AG04449 (cell line): Measurements from ENCODE around the gene IGSF9B.

Experiments
- CTCF ChIA-PET: fragments of 350-600 bp; formaldehyde crosslinking; extraction: SDS; loops from one replicate; lab custom pipeline; 2021; ENCODE audit warnings: antibody characterized with exemption; lab: Yijun Ruan, JAX
- POLR2A ChIA-PET: fragments of 400-600, 350-600 bp; formaldehyde crosslinking; extraction: SDS; loops from one replicate; lab custom pipeline; 2020; ENCODE audit warnings: antibody characterized with exemption, inconsistent platforms; lab: Yijun Ruan, JAX
- DNase-seq: peaks from one replicate; pipeline ENCODE4 v3.0.0-alpha.2; 2010; ENCODE audit warnings: low read depth, low spot score
- H3K4me3 ChIP-seq: 2 replicates; pipeline ENCODE4 v1.5.1; 2011; ENCODE audit warnings: low read depth, mild to moderate bottlenecking, control low read depth, low read length
- TF ChIP-seq, protein P1 (sequence below): IDR thresholded peaks from one replicate; pipeline ENCODE4 v1.5.1; 2011; ENCODE audit warnings: mild to moderate bottlenecking, moderate library complexity, low read length, control low read depth, inconsistent platforms; ENCODE audit not compliant: insufficient read depth; ENCODE audit errors: missing control alignments

IGSF9B gene

DNA sequence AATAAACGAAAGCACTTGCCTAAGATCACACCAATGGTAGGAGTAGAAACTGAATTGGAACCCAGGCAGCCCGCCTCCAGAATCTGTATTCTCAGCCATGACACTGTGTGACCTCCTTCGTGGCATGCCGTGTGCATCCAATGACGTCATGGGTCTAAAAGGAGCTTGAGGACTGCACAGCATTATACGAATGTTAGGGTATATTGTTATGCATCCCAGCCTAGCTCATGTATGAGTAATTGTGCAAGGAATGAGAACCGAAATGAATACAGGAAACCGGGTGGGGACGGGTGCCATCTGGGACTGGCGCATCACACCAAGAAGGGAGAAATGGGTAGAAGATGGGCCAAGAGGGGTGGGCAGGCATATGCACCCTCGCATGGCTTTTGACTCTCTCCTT is 12.3 kb upstream of the IGSF9B start:
- TF ChIP-seq, protein P1, sequence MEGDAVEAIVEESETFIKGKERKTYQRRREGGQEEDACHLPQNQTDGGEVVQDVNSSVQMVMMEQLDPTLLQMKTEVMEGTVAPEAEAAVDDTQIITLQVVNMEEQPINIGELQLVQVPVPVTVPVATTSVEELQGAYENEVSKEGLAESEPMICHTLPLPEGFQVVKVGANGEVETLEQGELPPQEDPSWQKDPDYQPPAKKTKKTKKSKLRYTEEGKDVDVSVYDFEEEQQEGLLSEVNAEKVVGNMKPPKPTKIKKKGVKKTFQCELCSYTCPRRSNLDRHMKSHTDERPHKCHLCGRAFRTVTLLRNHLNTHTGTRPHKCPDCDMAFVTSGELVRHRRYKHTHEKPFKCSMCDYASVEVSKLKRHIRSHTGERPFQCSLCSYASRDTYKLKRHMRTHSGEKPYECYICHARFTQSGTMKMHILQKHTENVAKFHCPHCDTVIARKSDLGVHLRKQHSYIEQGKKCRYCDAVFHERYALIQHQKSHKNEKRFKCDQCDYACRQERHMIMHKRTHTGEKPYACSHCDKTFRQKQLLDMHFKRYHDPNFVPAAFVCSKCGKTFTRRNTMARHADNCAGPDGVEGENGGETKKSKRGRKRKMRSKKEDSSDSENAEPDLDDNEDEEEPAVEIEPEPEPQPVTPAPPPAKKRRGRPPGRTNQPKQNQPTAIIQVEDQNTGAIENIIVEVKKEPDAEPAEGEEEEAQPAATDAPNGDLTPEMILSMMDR = no peak
- no peak overlapping the region for H3K4me3 ChIP-seq
- CTCF ChIA-PET = no interaction called here
- no peak for DNase-seq
- POLR2A ChIA-PET = no interaction called here

DNA sequence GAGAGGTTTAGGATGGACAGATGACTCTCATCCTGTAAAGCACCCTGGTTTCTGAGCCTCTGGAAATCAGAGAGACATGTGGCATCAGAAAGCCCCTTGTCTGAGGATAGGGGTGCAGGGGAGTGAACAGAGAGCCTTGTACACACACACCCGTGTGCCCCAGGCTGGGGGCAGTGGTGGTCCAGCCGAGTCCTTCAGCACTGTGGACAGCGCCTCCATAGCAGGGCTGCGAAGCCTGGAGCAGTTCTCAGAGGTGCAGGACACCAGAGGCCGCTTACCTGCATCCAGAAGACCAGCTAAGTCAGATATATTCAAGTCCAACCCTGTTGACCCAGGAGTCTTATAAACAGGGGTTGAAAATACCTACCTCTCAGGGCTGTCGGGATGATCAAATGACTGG is 11.5 kb upstream of the IGSF9B start:
- no peak overlapping the region for H3K4me3 ChIP-seq
- TF ChIP-seq, protein P1 = no peak
- ChIA-PET POLR2A (no interaction called here), CTCF (no interaction called here)
- DNase-seq = no peak

DNA sequence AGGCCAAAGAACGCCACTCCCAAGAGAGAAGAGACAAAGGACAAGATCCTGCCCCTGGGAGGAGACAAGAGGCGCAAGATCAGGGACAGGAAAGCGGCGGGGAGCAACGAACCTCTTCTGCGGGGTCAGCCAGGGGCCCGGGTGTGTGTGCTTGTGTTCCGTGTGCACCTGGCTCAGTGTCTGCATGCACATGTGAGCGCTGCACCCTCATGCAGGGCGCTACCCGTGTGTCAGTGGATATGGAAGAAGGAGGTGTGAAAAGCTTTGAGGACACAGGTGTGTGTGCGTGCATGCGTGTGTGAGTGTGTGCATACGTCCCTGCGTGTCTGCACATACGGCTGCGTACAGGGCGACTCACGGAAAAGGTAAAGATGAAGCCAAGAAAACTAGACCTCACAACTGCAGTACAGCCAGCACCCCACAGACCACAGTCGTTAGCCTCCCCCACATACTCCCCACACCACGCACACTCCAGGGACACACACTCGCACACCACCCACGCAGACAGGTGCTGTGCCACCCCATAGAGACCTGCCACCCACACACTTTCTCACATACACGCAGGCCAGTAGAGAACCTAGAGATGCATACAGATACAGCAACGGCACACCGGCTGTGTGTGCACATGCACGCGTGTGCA is 11.0 kb upstream of the IGSF9B start:
- no peak for DNase-seq
- no peak overlapping the region for H3K4me3 ChIP-seq
- POLR2A ChIA-PET = no interaction called here
- CTCF ChIA-PET = no interaction called here
- TF ChIP-seq, protein P1 = no peak

DNA sequence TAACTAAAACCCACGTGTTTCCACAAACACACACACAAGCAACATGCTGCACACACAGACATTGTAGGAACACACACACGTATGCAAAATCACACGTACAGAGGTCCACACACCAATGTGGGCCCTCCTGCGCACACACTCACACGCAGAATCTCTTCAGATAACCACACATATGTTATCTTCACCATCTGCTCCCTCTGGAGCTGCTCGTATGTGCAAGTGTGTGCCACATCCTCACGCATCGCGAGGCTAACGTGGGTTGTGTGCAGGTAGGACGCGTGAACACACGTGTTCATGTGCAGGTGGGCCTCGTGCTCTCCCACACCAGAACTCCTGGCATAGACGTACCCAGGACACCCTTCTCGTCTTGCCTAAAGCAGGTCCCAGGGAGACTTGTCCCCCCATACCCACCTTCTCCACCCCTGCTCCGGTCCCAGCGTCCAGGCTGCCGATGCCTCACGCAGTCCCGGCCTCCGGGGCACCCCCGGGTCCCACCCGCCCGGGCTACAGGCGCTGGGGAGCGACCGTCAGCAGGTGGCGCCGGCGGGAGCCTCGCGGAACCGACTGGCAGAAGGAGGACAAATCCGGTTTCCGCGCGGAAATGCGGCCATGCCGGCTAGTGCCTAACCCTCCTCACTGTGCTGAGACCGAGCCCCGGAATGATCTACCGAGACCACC is 10.3 kb upstream of the IGSF9B start:
- CTCF ChIA-PET = no interaction called here
- H3K4me3 ChIP-seq = no peak overlapping the region
- no peak for DNase-seq
- POLR2A ChIA-PET = no interaction called here
- TF ChIP-seq, protein P1 = peak; percentile 35

DNA sequence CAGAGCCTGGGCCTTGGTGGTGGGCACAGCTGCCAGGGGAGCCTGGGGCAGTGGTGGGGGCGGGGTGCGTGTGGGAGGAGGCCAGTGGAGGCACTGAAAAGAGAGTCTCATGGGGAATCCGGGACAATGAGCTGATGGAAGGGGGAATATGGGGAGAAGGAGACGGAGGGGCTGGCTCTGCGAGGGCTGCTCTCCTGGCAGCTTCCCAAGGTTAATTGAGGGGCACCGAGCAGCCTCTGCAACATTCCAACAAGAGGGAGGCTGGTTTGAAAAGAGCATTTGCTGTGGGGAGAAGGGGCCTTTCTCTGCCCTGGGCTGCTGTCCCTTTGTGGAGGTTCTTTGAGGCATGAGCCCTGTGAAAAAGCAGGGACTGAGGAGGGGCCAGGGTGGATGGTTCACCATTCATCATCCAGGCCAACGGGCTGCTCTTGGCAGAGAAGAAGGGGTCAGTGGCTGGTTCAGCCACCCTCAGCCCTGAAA is 9.4 kb upstream of the IGSF9B start:
- no peak overlapping the region for H3K4me3 ChIP-seq
- ChIA-PET POLR2A (no interaction called here), CTCF (no interaction called here)
- TF ChIP-seq, protein P1 = no peak
- DNase-seq = no peak

DNA sequence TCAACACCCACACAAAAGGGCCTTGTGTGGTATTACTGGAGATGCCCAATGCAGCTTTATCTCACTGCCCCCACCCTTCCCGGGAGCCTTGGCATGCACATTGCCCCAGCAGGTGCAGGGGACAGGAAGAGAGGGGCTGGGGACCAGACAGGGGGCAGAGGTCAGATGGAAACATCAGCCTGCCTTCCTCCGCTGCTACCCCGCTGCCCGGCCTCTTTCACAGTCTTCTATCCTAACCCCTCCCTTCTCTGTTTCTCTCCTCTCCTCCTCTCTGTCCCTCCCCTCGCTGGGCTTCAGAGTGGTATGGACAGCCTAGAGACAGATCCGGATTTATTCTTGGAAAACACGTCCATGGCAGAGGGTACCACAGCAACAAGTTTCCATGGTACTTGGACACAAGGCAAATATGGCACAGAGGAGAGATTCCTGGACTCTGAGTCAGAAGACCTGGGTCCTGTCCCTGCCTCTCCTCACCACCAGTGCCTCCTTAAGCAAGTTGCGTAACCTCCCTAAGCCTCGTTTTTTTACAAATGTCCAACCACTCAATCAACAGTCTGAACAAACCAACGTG is 8.3 kb upstream of the IGSF9B start:
- CTCF ChIA-PET = no interaction called here
- DNase-seq = no peak
- H3K4me3 ChIP-seq = no peak overlapping the region
- TF ChIP-seq, protein P1 = no peak
- POLR2A ChIA-PET = no interaction called here
